ENCODE measurements around the gene POLL.

GRCh38 chr10:101552442-101552841 lies 35.6 kb downstream of the POLL start:
- TF ChIP-seq CTCF (IDR thresholded peaks at IDR 0.05) (no peak), EP300 (IDR thresholded peaks at IDR 0.05) (no peak)
